A549 treated with Mapracorat at 1 μM for 4 hours (cell line): ENCODE measurements around the gene ATP6V1G2. TPM values are rescaled to one million over a fixed set of nuclear protein-coding genes. Genes with fewer than 3 reads are reported as not detected.

Experiments
- total RNA-seq: library from RNA; stranded (reverse); fragments of 200-300 nt; extraction: Qiagen RNA extraction; gene quantifications from 5 replicates; pipeline ENCODE4 v1.2.3, GENCODE V29; 2022

ATP6V1G2 gene
- 0.35 to 0.98 TPM (median 0.50 TPM) in 5 replicates for total RNA-seq

DNA sequence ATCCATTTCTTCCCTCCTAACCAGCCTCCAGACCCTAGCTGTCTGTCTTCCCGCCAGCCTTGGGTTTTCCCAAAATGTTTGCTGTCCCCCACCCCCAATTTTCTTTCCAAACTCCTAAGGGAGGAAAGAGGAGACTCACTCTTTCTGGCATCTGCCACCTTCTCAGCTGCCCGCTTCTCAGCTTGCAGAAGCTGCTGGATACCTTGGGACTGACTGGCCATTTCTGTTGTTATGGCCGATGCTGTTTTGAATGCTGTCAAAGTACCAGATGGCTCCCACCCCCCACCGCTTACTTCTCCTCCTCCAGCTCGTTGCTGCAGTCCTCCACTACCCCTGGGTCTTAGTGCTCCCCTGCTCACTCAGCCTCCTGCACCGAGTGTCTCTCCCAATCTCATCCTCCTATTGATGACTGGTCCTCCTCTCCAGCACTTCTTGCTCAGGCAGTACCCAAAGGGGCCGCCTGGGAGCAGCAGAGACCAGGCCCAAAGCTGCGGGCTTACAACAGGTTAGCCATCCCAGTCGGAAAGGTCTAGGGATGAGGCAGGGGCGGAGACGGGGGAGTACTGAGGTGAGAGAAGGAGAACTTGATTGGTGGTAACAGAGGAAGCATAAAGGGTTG lies at the start of gene ATP6V1G2:
Gene ATP6V1G2, minus strand, starts transcription at position 270 of the 619 bp plus-strand sequence. Its CDS starts 49 bp downstream, at position 221.

DNA sequence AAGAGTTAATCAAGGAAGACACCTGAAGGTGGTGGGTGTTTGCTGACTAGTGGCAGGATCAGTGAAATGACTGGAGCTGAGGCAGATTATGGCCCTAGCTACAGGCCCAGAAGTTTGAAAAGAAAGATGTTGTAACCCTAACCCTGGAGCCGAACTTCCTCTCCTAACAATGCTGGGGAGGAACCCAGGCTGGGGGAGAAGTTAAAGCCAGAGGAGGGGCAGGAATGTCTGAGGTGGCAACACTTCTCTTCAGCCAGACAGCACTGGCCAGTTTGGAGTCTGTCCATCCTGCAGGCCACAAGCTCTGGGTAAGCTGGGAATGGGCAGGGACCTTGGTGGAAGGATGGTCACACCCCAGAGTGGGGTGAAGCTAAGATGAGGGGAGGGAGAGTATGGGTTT lies 39.6 kb upstream of the ATP6V1G2 start, which contains the start of gene LST1:
Gene LST1, plus strand, starts transcription at position 270 of the 400 bp plus-strand sequence. CDS start 1,023 bp downstream, outside the sequence.

DNA sequence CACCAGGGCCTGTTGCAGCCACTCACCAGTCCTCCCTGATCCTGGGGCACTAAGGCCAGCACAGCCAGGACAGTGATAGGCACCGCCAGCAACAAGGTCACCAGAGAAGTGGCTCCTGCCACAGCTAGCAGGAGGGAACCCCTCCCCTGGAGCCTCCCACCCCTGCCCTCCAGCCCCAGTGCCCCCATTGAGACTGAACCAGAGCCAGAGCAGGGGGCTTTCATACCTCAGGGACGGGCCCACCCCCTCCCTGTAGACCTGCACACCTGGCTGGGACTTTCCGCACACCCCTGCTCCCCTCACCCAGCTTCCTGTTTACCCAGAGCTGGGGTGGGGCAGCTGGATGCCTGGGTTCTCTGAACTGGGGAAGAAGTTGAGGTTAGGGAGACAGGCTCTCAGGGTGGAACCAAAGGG lies 35.8 kb upstream of the ATP6V1G2 start, which contains the start of gene LTB:
Gene LTB, minus strand, starts transcription at position 195 of the 414 bp plus-strand sequence. Its CDS starts 7 bp downstream, at position 188.

DNA sequence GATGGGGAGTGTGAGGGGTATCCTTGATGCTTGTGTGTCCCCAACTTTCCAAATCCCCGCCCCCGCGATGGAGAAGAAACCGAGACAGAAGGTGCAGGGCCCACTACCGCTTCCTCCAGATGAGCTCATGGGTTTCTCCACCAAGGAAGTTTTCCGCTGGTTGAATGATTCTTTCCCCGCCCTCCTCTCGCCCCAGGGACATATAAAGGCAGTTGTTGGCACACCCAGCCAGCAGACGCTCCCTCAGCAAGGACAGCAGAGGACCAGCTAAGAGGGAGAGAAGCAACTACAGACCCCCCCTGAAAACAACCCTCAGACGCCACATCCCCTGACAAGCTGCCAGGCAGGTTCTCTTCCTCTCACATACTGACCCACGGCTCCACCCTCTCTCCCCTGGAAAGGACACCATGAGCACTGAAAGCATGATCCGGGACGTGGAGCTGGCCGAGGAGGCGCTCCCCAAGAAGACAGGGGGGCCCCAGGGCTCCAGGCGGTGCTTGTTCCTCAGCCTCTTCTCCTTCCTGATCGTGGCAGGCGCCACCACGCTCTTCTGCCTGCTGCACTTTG lies 29.0 kb upstream of the ATP6V1G2 start, which contains the start of gene TNF:
Gene TNF, plus strand, starts transcription at position 231 of the 567 bp plus-strand sequence. Its CDS starts 177 bp downstream, at position 408.

DNA sequence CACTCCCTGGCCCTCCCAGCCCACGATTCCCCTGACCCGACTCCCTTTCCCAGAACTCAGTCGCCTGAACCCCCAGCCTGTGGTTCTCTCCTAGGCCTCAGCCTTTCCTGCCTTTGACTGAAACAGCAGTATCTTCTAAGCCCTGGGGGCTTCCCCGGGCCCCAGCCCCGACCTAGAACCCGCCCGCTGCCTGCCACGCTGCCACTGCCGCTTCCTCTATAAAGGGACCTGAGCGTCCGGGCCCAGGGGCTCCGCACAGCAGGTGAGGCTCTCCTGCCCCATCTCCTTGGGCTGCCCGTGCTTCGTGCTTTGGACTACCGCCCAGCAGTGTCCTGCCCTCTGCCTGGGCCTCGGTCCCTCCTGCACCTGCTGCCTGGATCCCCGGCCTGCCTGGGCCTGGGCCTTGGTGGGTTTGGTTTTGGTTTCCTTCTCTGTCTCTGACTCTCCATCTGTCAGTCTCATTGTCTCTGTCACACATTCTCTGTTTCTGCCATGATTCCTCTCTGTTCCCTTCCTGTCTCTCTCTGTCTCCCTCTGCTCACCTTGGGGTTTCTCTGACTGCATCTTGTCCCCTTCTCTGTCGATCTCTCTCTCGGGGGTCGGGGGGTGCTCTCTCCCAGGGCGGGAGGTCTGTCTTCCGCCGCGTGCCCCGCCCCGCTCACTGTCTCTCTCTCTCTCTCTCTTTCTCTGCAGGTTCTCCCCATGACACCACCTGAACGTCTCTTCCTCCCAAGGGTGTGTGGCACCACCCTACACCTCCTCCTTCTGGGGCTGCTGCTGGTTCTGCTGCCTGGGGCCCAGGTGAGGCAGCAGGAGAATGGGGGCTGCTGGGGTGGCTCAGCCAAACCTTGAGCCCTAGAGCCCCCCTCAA lies 25.9 kb upstream of the ATP6V1G2 start, which contains the start of gene LTA:
Gene LTA, plus strand, starts transcription at position 249 of the 871 bp plus-strand sequence. Its CDS starts 454 bp downstream, at position 703.

DNA sequence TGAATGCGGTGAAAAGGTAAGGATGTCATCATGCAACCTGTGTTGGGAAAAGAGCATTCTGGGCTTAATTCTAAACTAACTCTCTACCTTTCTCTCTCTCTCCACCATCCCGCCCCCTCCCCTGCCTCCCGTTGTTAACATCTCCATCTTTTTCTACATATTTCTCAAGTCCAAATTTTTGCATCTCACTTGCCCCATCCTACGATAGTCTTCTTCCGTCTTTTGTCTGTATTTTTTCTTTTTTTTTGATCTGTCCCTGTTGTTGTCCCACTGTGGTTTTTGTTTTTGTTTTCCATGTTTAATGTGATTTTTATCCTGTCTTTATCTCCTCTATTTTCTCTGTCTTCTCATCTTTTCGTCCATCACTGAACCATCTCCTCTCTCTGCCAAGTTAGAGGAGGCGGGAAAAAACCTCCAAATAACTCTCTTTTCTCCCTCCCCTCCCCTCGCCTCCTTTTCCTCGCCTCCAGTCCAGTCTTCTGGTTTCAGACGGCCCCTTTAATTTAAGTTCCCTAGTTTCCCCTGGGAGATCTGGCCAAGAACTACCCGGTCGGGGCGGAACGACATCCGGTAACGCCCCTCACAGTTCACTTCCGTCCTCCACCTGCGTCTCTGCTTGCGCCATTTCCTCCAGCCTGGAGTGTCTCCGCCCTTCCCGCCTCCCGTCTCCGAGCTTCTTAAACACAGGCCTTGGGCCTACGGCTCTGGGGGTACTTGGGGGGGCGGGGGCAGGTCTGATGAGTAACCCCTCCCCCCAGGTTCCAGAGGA lies 734 bp upstream of the ATP6V1G2 start, which contains the start of gene NFKBIL1:
Gene NFKBIL1, plus strand, starts transcription at position 651 of the 769 bp plus-strand sequence. Its CDS starts 87 bp downstream, at position 738.

DNA sequence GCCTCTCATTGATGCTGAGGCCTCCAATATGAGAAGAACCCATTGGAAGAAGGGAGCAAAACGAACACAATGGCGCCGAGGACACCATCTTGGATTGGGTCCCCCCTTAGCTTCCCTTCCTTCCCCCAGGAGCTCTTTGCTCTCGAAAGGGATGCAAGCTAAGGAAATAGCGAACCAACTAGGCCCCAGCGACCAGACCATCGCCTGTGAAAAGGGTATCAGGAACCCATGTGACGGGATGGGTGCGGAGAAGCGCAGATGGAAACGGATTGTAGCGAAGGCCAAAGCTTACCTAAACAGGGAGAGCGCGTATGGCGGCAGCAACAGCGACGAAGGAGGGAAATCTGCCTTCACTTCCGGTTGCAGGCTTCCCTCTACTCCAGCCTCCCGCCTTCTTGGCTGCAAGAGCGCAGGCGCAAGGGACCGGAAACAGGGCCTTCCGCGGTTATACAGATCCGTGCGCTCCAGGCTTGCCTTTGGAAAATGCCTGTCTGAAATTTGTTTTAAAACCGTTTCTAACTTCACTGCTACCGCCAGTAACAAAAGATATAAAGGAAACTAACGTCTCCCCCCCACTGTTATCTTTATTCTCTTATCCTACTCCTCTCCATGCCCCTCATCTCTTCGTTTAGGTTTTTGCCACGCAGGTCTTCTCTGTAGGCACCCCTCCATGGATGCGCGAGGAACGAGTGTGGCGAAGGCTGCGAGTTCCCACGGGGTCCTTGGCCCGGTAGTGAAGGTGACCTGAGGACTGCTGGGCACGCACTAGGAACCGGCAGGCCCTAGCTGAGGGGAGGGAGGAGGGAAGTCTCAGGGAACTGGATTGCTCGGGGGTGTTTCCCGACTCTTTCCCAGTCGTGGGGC lies 4.5 kb downstream of the ATP6V1G2 start, which contains the start of gene DDX39B:
Gene DDX39B, minus strand, starts transcription at position 346 of the 864 bp plus-strand sequence. CDS start 1,471 bp downstream, outside the sequence.

DNA sequence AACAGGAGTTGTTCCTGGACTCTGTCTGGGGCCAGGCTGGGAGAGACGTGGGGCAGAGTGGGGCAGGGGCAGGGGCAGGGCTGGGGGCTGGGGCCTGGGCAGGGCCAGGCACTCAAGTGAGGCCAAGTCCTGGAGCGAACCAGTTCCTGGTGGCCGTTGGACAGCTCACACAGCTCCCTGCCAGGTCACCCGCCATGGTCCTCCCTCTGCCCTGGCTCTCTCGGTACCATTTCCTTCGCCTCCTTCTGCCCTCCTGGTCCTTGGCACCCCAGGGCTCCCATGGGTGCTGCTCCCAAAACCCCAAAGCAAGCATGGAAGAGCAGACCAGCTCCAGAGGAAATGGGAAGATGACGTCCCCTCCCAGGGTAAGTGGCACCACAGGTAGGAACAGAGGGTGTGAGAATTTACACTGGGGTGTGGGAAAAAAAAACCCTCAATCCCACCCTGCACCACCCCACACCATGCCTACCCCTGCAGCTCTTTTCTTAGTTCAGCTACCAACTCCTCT lies 17.5 kb downstream of the ATP6V1G2 start, which contains the start of gene MCCD1:
Gene MCCD1, plus strand, starts transcription at position 142 of the 508 bp plus-strand sequence. Its CDS starts 53 bp downstream, at position 195.

DNA sequence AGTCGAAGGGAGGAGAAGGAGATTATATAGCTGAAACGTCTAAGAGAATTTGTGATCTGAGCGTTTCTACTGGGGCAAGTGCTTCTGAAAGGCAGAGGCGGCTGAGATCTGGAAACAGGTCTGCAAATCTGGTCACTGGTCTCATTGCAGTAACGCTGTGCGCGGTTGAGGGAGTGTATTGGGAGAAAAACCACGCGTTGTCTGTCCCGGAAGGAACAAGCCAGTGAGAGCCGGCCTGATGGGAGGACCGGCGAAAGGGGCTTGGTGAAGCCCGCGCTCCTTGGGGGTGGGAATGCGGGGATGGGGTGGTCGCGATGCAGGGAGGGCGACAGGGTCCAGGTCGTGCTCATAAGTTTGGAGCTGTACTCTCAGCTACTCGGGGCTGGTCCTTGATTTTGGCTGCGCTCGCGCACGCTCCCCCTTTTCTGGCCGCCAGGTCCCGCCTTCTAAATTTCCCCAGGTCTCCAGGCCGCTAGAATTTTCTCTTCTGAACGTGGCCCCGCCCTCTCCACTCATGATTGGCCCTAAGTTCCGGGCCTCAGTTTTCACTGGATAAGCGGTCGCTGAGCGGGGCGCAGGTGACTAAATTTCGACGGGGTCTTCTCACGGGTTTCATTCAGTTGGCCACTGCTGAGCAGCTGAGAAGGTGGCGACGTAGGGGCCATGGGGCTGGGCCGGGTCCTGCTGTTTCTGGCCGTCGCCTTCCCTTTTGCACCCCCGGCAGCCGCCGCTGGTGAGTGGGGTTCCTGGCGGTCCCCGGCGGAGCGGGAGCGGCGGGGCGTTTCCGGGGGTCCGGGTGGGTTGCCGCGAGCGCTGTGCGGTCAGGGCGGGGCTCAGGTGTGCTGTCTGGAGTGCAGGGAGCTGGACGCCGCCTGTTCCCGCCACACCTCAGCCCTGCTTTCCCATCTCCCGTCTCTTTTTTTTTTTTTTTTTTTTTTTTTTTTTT lies 48.6 kb downstream of the ATP6V1G2 start, which contains the start of gene MICB:
Gene MICB, plus strand, starts transcription at position 615 of the 946 bp plus-strand sequence. Its CDS starts 49 bp downstream, at position 664.

Other genes starting within 250 kb of the ATP6V1G2 start
- 22.1 to 33.1 TPM (median 23.8 TPM) in 5 replicates for gene HLA-B, start 189.4 kb downstream of the ATP6V1G2 start, total RNA-seq
- 26.9 to 30.3 TPM (median 28.5 TPM) in 5 replicates for gene MICA, start 143.0 kb downstream of the ATP6V1G2 start, total RNA-seq
- 6.0 to 8.1 TPM (median 7.5 TPM) in 5 replicates for gene MICB, start 48.5 kb downstream of the ATP6V1G2 start, total RNA-seq
- not detected in 5 replicates for gene MCCD1, start 17.6 kb downstream of the ATP6V1G2 start, total RNA-seq
- 336 to 391 TPM (median 386 TPM) in 5 replicates for gene DDX39B, start 4.6 kb downstream of the ATP6V1G2 start, total RNA-seq
- 9.0 to 12.4 TPM (median 11.7 TPM) in 5 replicates for gene NFKBIL1, start 1.0 kb upstream of the ATP6V1G2 start, total RNA-seq
- gene LTA, start 25.7 kb upstream of the ATP6V1G2 start, total RNA-seq = 0.10 to 0.16 TPM (median 0.12 TPM) in 3 of 5 replicates, not detected in the others
- gene TNF, start 29.0 kb upstream of the ATP6V1G2 start, total RNA-seq = 0.07 to 0.15 TPM (median 0.14 TPM) in 3 of 5 replicates, not detected in the others
- gene LTB, start 35.8 kb upstream of the ATP6V1G2 start, total RNA-seq = 0.35 to 0.88 TPM (median 0.51 TPM) in 5 replicates
- gene LST1, start 39.7 kb upstream of the ATP6V1G2 start, total RNA-seq = 0.16 to 0.36 TPM in 2 of 5 replicates, not detected in the others
- gene NCR3, start 46.4 kb upstream of the ATP6V1G2 start, total RNA-seq = not detected in 5 replicates
- gene AIF1, start 68.6 kb upstream of the ATP6V1G2 start, total RNA-seq = not detected in 5 replicates
- gene PRRC2A, start 74.1 kb upstream of the ATP6V1G2 start, total RNA-seq = 68.4 to 87.7 TPM (median 84.8 TPM) in 5 replicates
- 106 to 148 TPM (median 138 TPM) in 5 replicates for gene BAG6, start 106.1 kb upstream of the ATP6V1G2 start, total RNA-seq
- gene APOM, start 109.3 kb upstream of the ATP6V1G2 start, total RNA-seq = 2.8 to 3.7 TPM (median 2.9 TPM) in 5 replicates
- gene C6orf47, start 114.2 kb upstream of the ATP6V1G2 start, total RNA-seq = 11.1 to 12.4 TPM (median 11.6 TPM) in 5 replicates
- 10.2 to 12.1 TPM (median 11.4 TPM) in 5 replicates for gene GPANK1, start 118.4 kb upstream of the ATP6V1G2 start, total RNA-seq
- gene CSNK2B, start 119.5 kb upstream of the ATP6V1G2 start, total RNA-seq = 167 to 177 TPM (median 171 TPM) in 5 replicates
- 2.1 to 5.7 TPM (median 3.8 TPM) in 5 replicates for gene LY6G5B, start 123.4 kb upstream of the ATP6V1G2 start, total RNA-seq
- 0.92 to 1.6 TPM (median 1.1 TPM) in 5 replicates for gene LY6G5C, start 134.5 kb upstream of the ATP6V1G2 start, total RNA-seq
- gene ABHD16A, start 156.7 kb upstream of the ATP6V1G2 start, total RNA-seq = 11.3 to 19.8 TPM (median 18.4 TPM) in 5 replicates
- gene LY6G6F, start 160.3 kb upstream of the ATP6V1G2 start, total RNA-seq = not detected in 5 replicates
- gene LY6G6D, start 168.7 kb upstream of the ATP6V1G2 start, total RNA-seq = not detected in 5 replicates
- 0.21 to 0.24 TPM (median 0.23 TPM) in 3 of 5 replicates, not detected in the others for gene LY6G6C, start 175.1 kb upstream of the ATP6V1G2 start, total RNA-seq
- gene MPIG6B, start 176.8 kb upstream of the ATP6V1G2 start, total RNA-seq = not detected in 5 replicates
- gene DDAH2, start 182.7 kb upstream of the ATP6V1G2 start, total RNA-seq = 28.3 to 32.5 TPM (median 31.8 TPM) in 5 replicates
- 471 to 496 TPM (median 485 TPM) in 5 replicates for gene CLIC1, start 189.9 kb upstream of the ATP6V1G2 start, total RNA-seq
- gene MSH5, start 193.4 kb upstream of the ATP6V1G2 start, total RNA-seq = 11.8 to 15.5 TPM (median 13.1 TPM) in 5 replicates
- gene SAPCD1, start 216.0 kb upstream of the ATP6V1G2 start, total RNA-seq = 2.6 to 5.2 TPM (median 4.3 TPM) in 5 replicates
- 0.72 to 2.2 TPM (median 1.4 TPM) in 5 replicates for gene VWA7, start 230.7 kb upstream of the ATP6V1G2 start, total RNA-seq
- gene VARS1, start 249.1 kb upstream of the ATP6V1G2 start, total RNA-seq = 45.6 to 60.9 TPM (median 53.8 TPM) in 5 replicates